GM23338 (cell line): Measurements from ENCODE around the gene ERC1. TPM values are rescaled to one million over a fixed set of nuclear protein-coding genes. Genes with fewer than 3 reads are reported as not detected.

Source experiments
- ATAC-seq: fragments of 200-7000 bp; cut with Tn5 transposase; 3 replicates; pipeline ENCODE4 v1.9.1; 2020
- DNase-seq: peaks from one replicate; pipeline ENCODE4 v3.0.0-alpha.2; 2015; ENCODE audit warnings: low spot score
- H2AFZ ChIP-seq: fragments of 200-600 bp; sonication (generic); 2 replicates; pipeline ENCODE4 v1.8.0; 2016; ENCODE audit warnings: antibody characterized with exemption, mild to moderate bottlenecking, moderate library complexity
- H3F3A ChIP-seq: fragments of 200-600 bp; sonication (generic); replicated peaks from 2 replicates; pipeline ENCODE4 v1.8.0; 2017; ENCODE audit warnings: antibody characterized with exemption, mixed run types, low read depth
- H3K27ac ChIP-seq: fragments of 200-600 bp; sonication (generic); 2 replicates; pipeline ENCODE4 v1.6.1; 2016; ENCODE audit warnings: low read depth
- H3K27me3 ChIP-seq: fragments of 200-600 bp; sonication (generic); 2 replicates; pipeline ENCODE4 v1.8.0; 2016; ENCODE audit warnings: mild to moderate bottlenecking, mixed run types, moderate library complexity; ENCODE audit not compliant: insufficient read depth
- H3K36me3 ChIP-seq: fragments of 200-600 bp; sonication (generic); 2 replicates; pipeline ENCODE4 v1.8.0; 2016; ENCODE audit warnings: mild to moderate bottlenecking; ENCODE audit not compliant: insufficient read depth
- H3K4me1 ChIP-seq: fragments of 200-600 bp; sonication (generic); 2 replicates; pipeline ENCODE4 v1.8.0; 2016; ENCODE audit warnings: mild to moderate bottlenecking, moderate library complexity; ENCODE audit not compliant: insufficient read depth
- H3K4me2 ChIP-seq: fragments of 200-600 bp; sonication (generic); 2 replicates; pipeline ENCODE4 v1.7.1; 2017; ENCODE audit warnings: mixed run types
- H3K4me3 ChIP-seq: fragments of 200-600 bp; sonication (generic); 2 replicates; pipeline ENCODE4 v1.6.1; 2016; ENCODE audit warnings: mixed run types
- H3K79me2 ChIP-seq: fragments of 200-600 bp; sonication (generic); replicated peaks from 2 replicates; pipeline ENCODE4 v1.8.0; 2017; ENCODE audit warnings: mild to moderate bottlenecking; ENCODE audit not compliant: insufficient read depth
- H3K9me2 ChIP-seq: fragments of 200-600 bp; sonication (generic); 2 replicates; pipeline ENCODE4 v1.8.0; 2017; ENCODE audit not compliant: insufficient read depth
- H4K20me1 ChIP-seq: fragments of 200-600 bp; sonication (generic); replicated peaks from 2 replicates; pipeline ENCODE4 v1.8.0; 2017; ENCODE audit warnings: mild to moderate bottlenecking; ENCODE audit not compliant: insufficient read depth
- H3K27ac Mint-ChIP-seq: 2 replicates; pipeline ENCODE4 v1.8.0; 2020; ENCODE audit warnings: inconsistent platforms, mild to moderate bottlenecking, moderate library complexity, mixed read lengths
- H3K27me3 Mint-ChIP-seq: 3 replicates; pipeline ENCODE4 v1.8.0; 2022; ENCODE audit warnings: low read depth, mild to moderate bottlenecking, moderate library complexity, mixed read lengths, inconsistent platforms; ENCODE audit not compliant: insufficient read depth, poor library complexity
- H3K36me3 Mint-ChIP-seq: 3 replicates; pipeline ENCODE4 v1.8.0; 2021; ENCODE audit warnings: low read depth, mild to moderate bottlenecking, inconsistent platforms, moderate library complexity, mixed read lengths
- H3K4me1 Mint-ChIP-seq: 3 replicates; pipeline ENCODE4 v1.8.0; 2020; ENCODE audit warnings: mild to moderate bottlenecking, inconsistent platforms, mixed read lengths
- H3K4me3 Mint-ChIP-seq: 3 replicates; pipeline ENCODE4 v1.8.0; 2021; ENCODE audit warnings: moderate library complexity, mild to moderate bottlenecking, inconsistent platforms, mixed read lengths
- H3K9me3 Mint-ChIP-seq: 3 replicates; pipeline ENCODE4 v1.8.0; 2020; ENCODE audit warnings: moderate library complexity, mild to moderate bottlenecking, inconsistent platforms, mixed read lengths
- CREB1 ChIP-seq: fragments of 250-450 bp; sonication (Bioruptor Pico); IDR thresholded peaks from 2 replicates; pipeline ENCODE4 v1.5.0; 2020; ENCODE audit warnings: low read depth, mild to moderate bottlenecking, moderate library complexity
- CTCF ChIP-seq, 2 experiments: fragments of 200-600 bp in 1 of 2; sonication (generic) in 1 of 2; conservative IDR thresholded peaks; 2 replicates each; pipeline versions ENCODE4 v1.5.1 to v1.6.1; 2016 to 2017; ENCODE audit warnings: antibody characterized with exemption in 2 of 2, low read depth in 2 of 2, mild to moderate bottlenecking in 2 of 2, moderate library complexity in 1 of 2
- ETS1 ChIP-seq: IDR thresholded peaks from 2 replicates; pipeline ENCODE4 v1.6.1; 2016; ENCODE audit warnings: antibody characterized with exemption
- EZH2 ChIP-seq: fragments of 200-600 bp; sonication (generic); IDR thresholded peaks from one replicate; pipeline ENCODE4 v1.8.0; 2017; ENCODE audit warnings: antibody characterized with exemption, mild to moderate bottlenecking, low read depth; ENCODE audit not compliant: unreplicated experiment
- EZH2phosphoT487 ChIP-seq: fragments of 200-600 bp; sonication (generic); IDR thresholded peaks from one replicate; pipeline ENCODE4 v1.8.1; 2018; ENCODE audit warnings: antibody characterized with exemption; ENCODE audit not compliant: unreplicated experiment
- JUNB ChIP-seq: IDR thresholded peaks from one replicate; pipeline ENCODE4 v1.6.1; 2016; ENCODE audit warnings: antibody characterized with exemption; ENCODE audit not compliant: unreplicated experiment
- NANOG ChIP-seq: IDR thresholded peaks from 2 replicates; pipeline ENCODE4 v1.6.1; 2016; ENCODE audit warnings: antibody characterized with exemption, borderline replicate concordance
- POLR2AphosphoS5 ChIP-seq: IDR thresholded peaks from 2 replicates; pipeline ENCODE4 v1.6.1; 2016; ENCODE audit warnings: antibody characterized with exemption, low read depth
- REST ChIP-seq: IDR thresholded peaks from one replicate; pipeline ENCODE4 v1.6.1; 2018; ENCODE audit warnings: antibody characterized with exemption; ENCODE audit not compliant: unreplicated experiment
- STAT1 ChIP-seq: IDR thresholded peaks from one replicate; pipeline ENCODE4 v1.6.1; 2016; ENCODE audit warnings: antibody characterized with exemption; ENCODE audit not compliant: unreplicated experiment
- ZNF114 ChIP-seq: fragments of 250-450 bp; sonication (Bioruptor Pico); IDR thresholded peaks from 2 replicates; pipeline ENCODE4 v1.5.0; 2020; ENCODE audit warnings: mild to moderate bottlenecking, moderate library complexity
- ZNF331 ChIP-seq: fragments of 250-450 bp; sonication (Bioruptor Pico); IDR thresholded peaks from 2 replicates; pipeline ENCODE4 v1.5.0; 2020; ENCODE audit warnings: low read depth, mild to moderate bottlenecking, moderate library complexity
- ZNF462 ChIP-seq: fragments of 250-450 bp; sonication (Bioruptor Pico); IDR thresholded peaks from 2 replicates; pipeline ENCODE4 v1.5.0; 2020; ENCODE audit warnings: mild to moderate bottlenecking, moderate library complexity
- polyA plus RNA-seq: library from polyadenylated mRNA; unstranded; fragments of >200 nt; fragmentation: Nextera tagmentation; extraction: Ambion mirVana; gene quantifications from 2 replicates; pipeline ENCODE4 v1.2.1, GENCODE V29; 2016
- total RNA-seq: library from RNA; depleted of rRNA; stranded (reverse); fragments of >200 nt; shearing (Covaris generic); gene quantifications from 2 replicates; pipeline ENCODE4 v1.2.3, GENCODE V29; 2014

ERC1 gene
- total and polyA plus RNA-seq, 2 experiments from 2014 or later: 28.1 to 35.3 TPM

GRCh38 chr12:1020389-1020788 lies 29.4 kb downstream of the ERC1 start:
- DNase-seq: no peak
- H3K36me3 Mint-ChIP-seq: peaks cover 15% of the 10 kb centered on the region
- Histone ChIP-seq H3K4me2 (no peak overlapping the region), H3K36me3 (no peaks in the 10 kb centered on the region), H2AFZ (no peak overlapping the region), H3K27ac (no peak overlapping the region), H3K79me2 (peaks cover 61% of the 10 kb centered on the region), H3F3A (no peaks in the 10 kb centered on the region), H4K20me1 (peaks cover 11% of the 10 kb centered on the region), H3K9me2 (no peaks in the 10 kb centered on the region), H3K4me3 (no peak overlapping the region), H3K4me1 (no peaks in the 10 kb centered on the region), H3K27me3 (no peaks in the 10 kb centered on the region)
- H3K27me3 Mint-ChIP-seq: no peaks in the 10 kb centered on the region
- H3K27ac Mint-ChIP-seq: no peak overlapping the region
- H3K4me1 Mint-ChIP-seq: peaks cover 7% of the 10 kb centered on the region; the same call in 2 of the 3 replicates
- ATAC-seq: no peak
- H3K9me3 Mint-ChIP-seq: no peaks in the 10 kb centered on the region
- no peak overlapping the region; the same call in 2 of the 3 replicates for H3K4me3 Mint-ChIP-seq
- TF ChIP-seq EZH2: no peak
- no peak for TF ChIP-seq ZNF114 (CRISPR knock-in tag)
- no peak for TF ChIP-seq ZNF462 (CRISPR knock-in tag)
- TF ChIP-seq EZH2phosphoT487: no peak
- TF ChIP-seq ZNF331: no peak
- TF ChIP-seq REST: no peak
- no peak for TF ChIP-seq POLR2AphosphoS5
- TF ChIP-seq CTCF (conservative IDR thresholded peaks at IDR 0.05; ENCODE audit: low read depth in 2 of 2): no peak
- TF ChIP-seq JUNB: no peak
- TF ChIP-seq STAT1: no peak
- TF ChIP-seq NANOG: no peak
- no peak for TF ChIP-seq CREB1 (CRISPR knock-in tag)
- TF ChIP-seq ETS1: no peak
